Right lobe of liver (tissue), 6 donors: Measurements from ENCODE around the gene FBRSL1. TPM values are rescaled to one million over a fixed set of nuclear protein-coding genes. Genes with fewer than 3 reads are reported as not detected.

Experiments used
- ATAC-seq, 4 donors: fragments of 200-7000 bp; cut with Tn5 transposase; one replicate each; pipeline ENCODE4 v1.9.1; 2020; ENCODE audit warnings: mild to moderate bottlenecking in 4 of 4, moderate library complexity in 4 of 4
- DNase-seq, 3 donors: peaks; one replicate each; pipeline ENCODE4 v3.0.0-alpha.2; 2020
- H3K27ac ChIP-seq, 3 donors: fragments of 200-600 bp; one replicate each; pipeline ENCODE4 v1.8.0; 2022
- H3K27me3 ChIP-seq, 2 donors: fragments of 200-600 bp; one replicate each; pipeline ENCODE4 v1.8.0; 2022
- H3K36me3 ChIP-seq, 4 donors: fragments of 200-600 bp; sonication (generic) in 1 of 4; one replicate each; pipeline versions ENCODE4 v1.5.1 to v1.8.0; 2017 to 2022; ENCODE audit warnings: control low read depth in 1 of 4
- H3K4me1 ChIP-seq, 4 donors: fragments of 200-600 bp; sonication (generic) in 1 of 4; one replicate each; pipeline versions ENCODE4 v1.5.1 to v1.8.0; 2017 to 2022; ENCODE audit warnings: control low read depth in 1 of 4
- H3K4me3 ChIP-seq, 3 donors: fragments of 200-600 bp; one replicate each; pipeline ENCODE4 v1.8.0; 2022
- H3K9me3 ChIP-seq, 4 donors: fragments of 200-600 bp; sonication (generic) in 1 of 4; one replicate each; pipeline versions ENCODE4 v1.5.1 to v1.8.0; 2017 to 2022; ENCODE audit warnings: control low read depth in 1 of 4
- CTCF ChIP-seq, 4 donors: fragments of 200-600 bp in 3 of 4; fragments of 450-650 bp in 1 of 4; IDR thresholded peaks; one replicate each; pipeline versions ENCODE4 v1.5.1 to v1.8.0; 2016 to 2022; ENCODE audit warnings: antibody characterized with exemption in 4 of 4, mild to moderate bottlenecking in 2 of 4
- POLR2A ChIP-seq: fragments of 450-650 bp; IDR thresholded peaks from one replicate; pipeline ENCODE4 v1.6.1; 2017; ENCODE audit warnings: antibody characterized with exemption, mild to moderate bottlenecking
- WGBS: methylation state at CpG from one replicate; pipeline ENCODE4 v1.1.6; 2018; ENCODE audit warnings: low coverage, low lambda C conversion rate; ENCODE audit not compliant: insufficient coverage; ENCODE audit errors: missing lambda C conversion rate; 5-methylcytosine and 5-hydroxymethylcytosine counted together
- intact Hi-C, 2 donors: fragments of 100-400 bp; cut with DNase I; formaldehyde crosslinking; loops; one replicate each; pipeline versions ENCODE4 v1.11.2 to v1.14.1; 2022
- total RNA-seq, 6 experiments: library from RNA; depleted of rRNA in 2 of 6; stranded (reverse); fragments of >200 nt in 2 of 6; fragmentation: NEBNext Ultra II Directional in 3 of 6; extraction: Animal tissue kit (Norgen Biotek cat#: 25700) in 3 of 6; gene quantifications; one replicate each; pipeline versions ENCODE4 v1.1.0 to v1.2.4, GENCODE V29; 2016 to 2023
- donor health status: DM: no; HTN: yes; CAD: no.
- donor health status: DM: no; HTN: no; CAD: no.
- donor health status: DM: no; HTN: no; CAD: no.
- donor health status: DM: no; HTN: yes; CAD: no.
- donor health status: DM: no; HTN: yes; CAD: no.

The FBRSL1 gene
- total RNA-seq, 6 experiments from 2014 or later: 16.2 to 27.6 (median 23.3) TPM

DNA sequence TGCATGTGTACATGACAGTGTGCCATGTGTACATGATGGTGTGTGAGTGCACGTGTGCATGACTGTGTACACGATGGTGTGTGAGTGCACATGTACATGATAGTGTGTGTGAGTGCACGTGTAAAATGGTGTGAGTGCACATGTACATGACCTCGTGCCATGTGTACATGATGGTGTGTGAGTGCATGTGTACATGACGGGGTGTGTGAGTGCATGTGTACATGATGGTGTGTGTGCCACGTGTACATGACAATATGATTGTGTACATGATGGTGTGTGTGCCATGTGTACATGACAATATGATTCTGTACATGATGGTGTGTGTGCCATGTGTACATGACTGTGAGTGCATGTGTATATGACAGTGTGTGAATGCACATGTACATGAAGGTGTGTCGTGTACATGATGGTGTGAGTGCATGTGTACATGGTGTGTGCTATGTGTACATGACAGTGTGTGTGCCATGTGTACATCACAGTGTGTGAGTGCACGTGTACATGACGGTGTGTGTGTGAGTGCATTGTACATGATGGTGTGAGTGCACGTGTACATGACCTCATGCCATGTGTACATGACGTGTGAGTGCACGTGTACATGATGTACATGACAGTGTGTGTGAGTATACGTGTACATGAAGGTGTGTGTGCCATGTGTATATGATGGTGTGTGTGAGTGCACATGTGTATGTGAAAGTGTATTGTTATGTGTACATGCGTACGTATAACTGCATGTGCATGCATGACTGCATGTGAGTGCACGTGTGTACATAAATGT is 46.3 kb downstream of the FBRSL1 start:
- Histone ChIP-seq H3K27ac (no peak overlapping the region), H3K36me3 (no peaks in the 10 kb centered on the region), H3K9me3 (no peaks in the 10 kb centered on the region), H3K4me1 (no peaks in the 10 kb centered on the region), H3K27me3 (no peaks in the 10 kb centered on the region), H3K4me3 (no peak overlapping the region)
- DNase-seq (no peak), ATAC-seq (no peak)
- intact Hi-C loops: no loop called here
- 87% methylated on average over 16 of the region's 16 CpGs for WGBS
- TF ChIP-seq POLR2A (no peak), CTCF (IDR thresholded peaks at IDR 0.05) (no peak)

- Histone ChIP-seq H3K27ac (no peak overlapping the region), H3K27me3 (no peaks in the 10 kb centered on the region), H3K4me3 (no peak overlapping the region), H3K36me3 (no peaks in the 10 kb centered on the region), H3K9me3 (no peaks in the 10 kb centered on the region), H3K4me1 (no peaks in the 10 kb centered on the region)
- no peak for TF ChIP-seq CTCF (IDR thresholded peaks at IDR 0.05)
- ATAC-seq (no peak), DNase-seq (no peak)
- WGBS: 85% methylated on average over 8 of the region's 11 CpGs
- intact Hi-C loops: no loop called here
Observed at GRCh38 chr12:132537049-132537448, 47.1 kb downstream of the FBRSL1 start.

DNA sequence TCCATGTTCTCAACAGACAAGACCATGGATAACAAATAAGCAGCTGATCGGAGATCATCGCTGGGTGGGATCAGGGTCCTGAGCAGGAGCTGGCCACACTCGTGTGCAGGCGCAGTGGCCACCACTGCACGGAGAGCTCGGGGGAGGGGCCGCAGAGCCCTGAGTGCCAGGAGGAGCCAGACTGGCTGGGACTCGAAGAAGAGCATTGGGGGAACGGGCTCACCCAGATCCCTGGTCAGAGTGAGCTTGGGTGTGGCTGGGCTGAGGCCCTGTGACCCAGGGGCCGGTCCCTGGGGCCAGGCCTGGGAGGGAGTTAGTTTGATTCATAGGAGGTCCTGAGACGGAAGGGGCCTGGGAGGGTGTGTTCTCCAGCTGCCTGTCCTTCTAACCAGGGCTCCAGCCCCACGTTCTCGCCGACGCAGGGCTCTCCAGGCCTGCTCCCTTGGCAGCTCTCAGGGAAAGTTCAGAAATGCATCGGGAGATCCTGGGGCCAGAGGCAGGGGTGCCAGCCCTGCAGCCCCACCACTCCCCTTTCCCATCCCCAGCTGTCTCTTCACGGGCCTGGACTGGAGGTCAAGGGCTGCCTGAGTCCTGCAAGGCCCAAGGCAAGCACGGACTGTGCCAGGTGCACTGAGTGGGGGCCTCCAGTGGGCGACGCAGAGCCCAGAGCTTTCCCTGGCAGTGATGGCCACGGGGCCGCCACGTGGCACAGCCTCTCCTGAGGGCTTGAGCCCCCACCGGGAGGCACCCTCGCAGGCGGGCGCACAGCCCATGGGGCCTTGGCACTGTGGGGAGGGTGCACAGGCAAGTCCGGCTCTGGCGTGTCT is 48.1 kb downstream of the FBRSL1 start:
- DNase-seq: no peak
- ATAC-seq: peak in 2 of 4 donors; percentile 13 to 21

DNA sequence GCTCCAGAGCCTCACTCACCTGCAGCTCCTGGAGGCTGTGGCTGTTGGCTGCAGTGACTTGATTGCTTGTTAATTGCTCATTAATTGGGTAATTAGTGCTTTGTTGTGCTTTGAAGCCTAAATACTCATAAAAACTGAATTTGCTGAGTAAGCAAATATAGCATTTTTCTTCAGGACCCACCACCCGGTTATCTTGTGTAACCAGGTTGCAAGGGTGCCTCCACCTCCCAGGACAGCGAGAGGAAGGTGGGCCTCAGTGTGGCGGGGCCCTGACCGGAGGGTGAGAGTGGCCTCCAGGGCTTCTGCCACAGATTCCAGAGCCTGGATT is 48.7 kb downstream of the FBRSL1 start:
- DNase-seq (no peak), ATAC-seq (no peak)
- H3K27ac ChIP-seq: no peak overlapping the region
- no peaks in the 10 kb centered on the region for H3K27me3 ChIP-seq
- TF ChIP-seq POLR2A (no peak), CTCF (IDR thresholded peaks at IDR 0.05) (no peak)
- WGBS: 100% methylated on average over 3 of the region's 4 CpGs
- H3K9me3 ChIP-seq: no peaks in the 10 kb centered on the region
- no peaks in the 10 kb centered on the region for H3K4me1 ChIP-seq
- H3K36me3 ChIP-seq: no peaks in the 10 kb centered on the region
- intact Hi-C loops: no loop called here
- H3K4me3 ChIP-seq: no peak overlapping the region

More for the DNA sequence above, 48.1 kb downstream of the FBRSL1 start:
- no peak overlapping the region for H3K4me3 ChIP-seq
- no peaks in the 10 kb centered on the region for H3K36me3 ChIP-seq
- intact Hi-C loops: no loop called here
- H3K4me1 ChIP-seq: no peaks in the 10 kb centered on the region
- TF ChIP-seq POLR2A (no peak), CTCF (IDR thresholded peaks at IDR 0.05) (no peak)
- 91% methylated on average over 14 of the region's 29 CpGs for WGBS
- no peak overlapping the region for H3K27ac ChIP-seq
- no peaks in the 10 kb centered on the region for H3K27me3 ChIP-seq
- H3K9me3 ChIP-seq: no peaks in the 10 kb centered on the region
